Daoy (cell line): ENCODE results near the gene NLRP9. TPM values are rescaled to one million over a fixed set of nuclear protein-coding genes. Genes with fewer than 3 reads are reported as not detected.

Experiments
- DNase-seq: peaks from one replicate; pipeline ENCODE4 v3.0.0-alpha.2; 2015; ENCODE audit warnings: low read depth
- total RNA-seq: library from RNA; depleted of rRNA; stranded (reverse); fragments of >200 nt; shearing (Covaris generic); gene quantifications from 2 replicates; pipeline ENCODE4 v1.2.3, GENCODE V29; 2014

Gene NLRP9
- total RNA-seq, 1 experiment from 2014 or later, result not detected

DNA sequence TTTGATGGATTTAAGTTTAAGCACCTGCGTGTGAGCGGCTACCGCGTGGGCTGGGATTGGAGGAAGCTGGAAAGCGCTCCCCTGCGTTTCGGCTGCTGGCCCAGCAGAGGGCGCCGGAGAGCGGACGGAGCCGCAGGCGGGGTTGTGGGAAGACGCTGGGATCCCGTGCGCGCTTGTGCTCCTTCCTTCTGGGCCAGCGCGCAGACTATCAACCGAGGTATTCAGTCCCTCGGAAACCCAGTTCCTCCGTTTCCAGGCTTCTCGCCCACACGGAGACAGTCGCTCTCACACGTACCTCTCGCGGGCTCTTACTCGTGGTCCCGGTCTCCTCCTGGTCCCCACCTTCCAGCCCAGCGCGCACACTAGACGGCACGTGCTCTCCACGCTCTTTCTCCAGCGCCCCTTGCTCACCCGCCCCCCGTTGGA is 34.4 kb downstream of the NLRP9 start:
- DNase-seq, result no peak

DNA sequence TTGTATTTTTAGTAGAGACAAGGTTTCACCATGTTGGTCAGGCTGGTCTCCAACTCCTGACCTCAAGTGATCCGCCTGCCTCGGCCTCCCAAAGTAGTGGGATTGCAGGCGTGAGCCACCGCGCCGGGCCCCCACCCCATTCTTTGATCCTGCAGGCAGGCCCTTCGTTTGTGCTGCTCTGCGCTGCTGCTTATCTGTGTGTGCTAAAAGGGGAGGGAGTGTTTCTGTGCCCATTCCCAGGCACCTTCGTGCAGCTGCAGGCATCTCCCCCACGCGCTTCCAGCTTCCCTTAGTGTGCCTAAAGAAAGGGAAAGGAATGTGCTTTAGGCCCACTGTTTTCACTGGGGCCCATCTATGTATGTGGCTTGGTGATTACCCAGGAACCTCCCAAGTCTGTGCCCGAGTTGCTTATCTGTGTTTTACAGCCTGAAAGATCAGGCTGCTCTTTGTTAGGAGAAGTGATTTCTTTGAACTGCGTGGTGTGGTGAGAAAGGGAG is 36.0 kb downstream of the NLRP9 start:
- DNase-seq, result no peak

DNA sequence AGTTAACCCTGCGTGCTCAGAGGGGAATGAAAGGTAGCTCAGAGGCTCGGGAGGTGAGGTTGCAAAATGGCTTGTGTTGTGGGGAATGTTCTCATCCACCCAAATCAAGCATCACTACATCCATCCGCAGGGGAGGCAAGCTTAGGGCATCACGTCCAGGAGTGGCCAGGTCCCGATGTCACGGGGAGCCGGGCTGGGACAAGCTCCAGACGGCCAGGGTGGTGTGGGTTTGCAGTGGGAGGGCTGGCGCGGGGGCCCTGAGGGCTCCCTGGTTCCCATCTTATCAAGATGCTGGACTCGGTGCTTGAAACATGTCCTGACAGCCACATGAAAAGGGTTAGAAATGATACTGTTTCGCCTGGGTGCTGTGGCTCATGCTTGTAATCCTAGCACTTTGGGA is 37.4 kb downstream of the NLRP9 start:
- no peak for DNase-seq

DNA sequence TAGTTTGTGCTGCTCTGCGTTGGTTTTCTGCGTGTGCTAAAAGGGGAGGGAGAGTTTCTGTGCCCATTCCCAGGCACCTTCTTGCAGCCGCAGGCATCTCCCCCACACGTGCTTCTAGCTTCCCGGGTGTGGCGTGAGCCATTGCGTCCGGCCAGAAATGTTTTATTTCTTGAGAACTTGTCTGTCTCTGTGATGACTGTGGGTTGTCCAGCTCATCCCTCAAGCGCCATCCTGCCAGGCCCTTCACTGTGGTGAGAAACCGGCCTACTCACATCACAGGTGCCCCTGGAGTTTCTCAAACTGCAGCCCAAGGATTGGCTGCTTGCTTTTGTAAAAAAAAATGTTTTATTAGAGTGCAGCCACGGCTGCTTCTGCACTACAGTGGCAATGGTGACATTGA is 39.0 kb downstream of the NLRP9 start:
- no peak for DNase-seq

GRCh38 chr19:55698256-55698655 is 39.9 kb downstream of the NLRP9 start:
- no peak for DNase-seq

GRCh38 chr19:55697698-55698097 is 40.5 kb downstream of the NLRP9 start:
- no peak for DNase-seq

GRCh38 chr19:55697069-55697440 is 41.1 kb downstream of the NLRP9 start:
- DNase-seq, result no peak

GRCh38 chr19:55696301-55697068 is 41.7 kb downstream of the NLRP9 start:
- DNase-seq, result no peak

- no peak for DNase-seq
These were observed 42.5 kb downstream of the NLRP9 start for GRCh38 chr19:55695511-55696290.

GRCh38 chr19:55694656-55695491 is 43.3 kb downstream of the NLRP9 start:
- DNase-seq, result no peak

DNA sequence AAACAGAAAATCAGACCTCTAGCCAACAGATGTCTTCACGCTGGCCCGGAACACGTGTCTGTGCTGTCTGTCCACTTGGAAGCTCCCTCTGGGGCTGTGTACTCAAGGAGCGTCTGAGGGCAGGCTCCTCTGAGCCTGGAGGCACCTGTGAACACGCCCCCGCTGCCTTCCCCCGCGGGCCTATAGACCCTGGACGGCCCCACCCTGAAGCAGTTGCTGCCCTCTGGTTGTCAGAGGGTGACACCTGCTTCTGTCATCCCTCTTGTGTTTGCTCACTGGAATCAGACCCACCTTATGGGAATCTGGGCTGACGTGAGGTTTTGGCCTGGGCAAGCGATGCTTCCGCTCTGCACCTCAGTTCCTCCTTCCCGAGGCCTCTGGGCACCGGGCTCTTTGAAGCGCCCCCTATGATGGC is 44.0 kb downstream of the NLRP9 start:
- no peak for DNase-seq

DNA sequence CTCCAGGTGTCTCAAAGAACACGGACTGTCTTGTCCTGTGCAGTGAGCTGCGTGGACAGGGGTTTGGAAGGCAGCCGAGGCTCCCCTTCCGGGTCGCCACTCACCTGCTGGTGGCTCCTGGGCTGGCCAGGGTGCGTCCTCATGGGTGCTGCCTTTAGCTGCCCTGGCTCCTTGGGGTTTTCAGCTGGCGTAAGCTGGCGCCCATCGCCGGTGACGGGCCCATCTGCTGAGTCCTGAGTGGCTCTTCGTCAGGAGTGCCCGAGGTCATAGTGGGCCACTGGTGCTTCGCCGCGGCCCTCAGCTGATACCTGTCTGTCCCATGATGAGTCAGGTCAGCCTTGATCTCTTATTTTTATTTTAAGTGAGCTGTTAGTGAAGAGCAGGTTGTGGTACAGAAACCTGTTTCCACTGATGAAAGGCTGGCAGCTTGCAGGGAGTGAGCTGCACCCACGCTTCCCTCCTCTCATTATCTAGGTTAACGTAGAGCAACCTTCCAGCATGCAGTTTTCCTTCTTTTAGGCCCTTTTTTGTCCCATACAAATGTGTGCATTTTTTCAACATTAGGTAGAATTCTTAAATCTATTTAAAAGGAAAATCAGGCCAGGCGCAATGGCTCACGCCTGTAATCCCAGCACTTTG is 44.7 kb downstream of the NLRP9 start:
- DNase-seq, result no peak

DNA sequence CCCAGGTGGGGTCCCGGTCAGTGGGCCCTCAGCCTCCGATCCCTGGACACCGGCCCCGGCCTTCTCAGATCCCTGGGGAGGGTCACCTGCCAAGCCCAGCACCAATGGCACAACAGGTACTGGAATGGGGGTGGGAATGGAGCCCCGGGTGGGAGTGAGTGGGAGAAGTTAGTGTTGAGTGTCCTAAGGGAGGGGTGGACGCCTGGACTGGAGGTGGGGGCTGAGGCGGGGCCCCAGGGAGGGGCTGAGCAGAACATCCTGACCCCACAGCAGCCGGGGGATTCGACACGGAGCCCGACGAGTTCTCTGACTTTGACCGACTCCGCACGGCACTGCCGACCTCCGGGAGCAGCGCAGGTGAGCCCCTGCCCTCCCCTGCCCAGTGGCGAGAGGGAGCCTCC is 45.5 kb downstream of the NLRP9 start:
- no peak for DNase-seq

GRCh38 chr19:55691561-55692481 is 46.4 kb downstream of the NLRP9 start:
- no peak for DNase-seq

GRCh38 chr19:55690769-55691545 is 47.2 kb downstream of the NLRP9 start:
- DNase-seq, result no peak

- DNase-seq, result no peak
These were observed 48.0 kb downstream of the NLRP9 start for GRCh38 chr19:55690109-55690768.

DNA sequence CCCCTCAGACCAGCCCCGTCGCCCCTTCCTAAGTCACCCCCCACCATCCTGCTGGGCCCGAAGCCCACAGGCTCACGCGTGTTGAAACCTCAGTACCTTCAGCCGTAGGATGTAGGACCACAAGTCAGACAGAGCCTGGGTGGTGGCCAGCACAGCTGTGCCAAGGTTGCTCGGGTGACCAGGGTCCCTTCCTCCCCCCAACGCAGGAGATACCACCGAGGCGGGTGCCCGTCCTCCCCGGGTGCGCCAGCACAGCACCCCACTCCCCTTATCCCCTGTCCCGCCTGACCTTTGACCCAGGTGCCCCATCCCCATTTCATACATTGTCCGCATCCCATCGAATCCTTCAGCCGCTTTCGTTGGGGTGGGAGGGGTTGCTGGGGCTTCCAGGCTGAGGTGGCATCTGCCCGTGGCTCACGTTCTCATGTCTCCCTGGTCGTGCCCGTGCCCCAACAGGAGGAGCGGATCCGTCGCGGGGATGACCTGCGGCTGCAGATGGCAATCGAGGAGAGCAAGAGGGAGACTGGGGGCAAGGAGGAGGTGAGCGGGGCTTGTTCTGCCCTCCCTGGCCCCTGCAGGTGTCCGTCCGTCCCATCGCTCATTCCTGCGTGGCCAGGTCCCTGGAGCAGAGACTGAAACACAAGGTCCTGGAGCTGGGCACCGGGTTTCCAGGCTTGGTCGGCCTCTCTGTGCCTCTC is 48.6 kb downstream of the NLRP9 start:
- no peak for DNase-seq

DNA sequence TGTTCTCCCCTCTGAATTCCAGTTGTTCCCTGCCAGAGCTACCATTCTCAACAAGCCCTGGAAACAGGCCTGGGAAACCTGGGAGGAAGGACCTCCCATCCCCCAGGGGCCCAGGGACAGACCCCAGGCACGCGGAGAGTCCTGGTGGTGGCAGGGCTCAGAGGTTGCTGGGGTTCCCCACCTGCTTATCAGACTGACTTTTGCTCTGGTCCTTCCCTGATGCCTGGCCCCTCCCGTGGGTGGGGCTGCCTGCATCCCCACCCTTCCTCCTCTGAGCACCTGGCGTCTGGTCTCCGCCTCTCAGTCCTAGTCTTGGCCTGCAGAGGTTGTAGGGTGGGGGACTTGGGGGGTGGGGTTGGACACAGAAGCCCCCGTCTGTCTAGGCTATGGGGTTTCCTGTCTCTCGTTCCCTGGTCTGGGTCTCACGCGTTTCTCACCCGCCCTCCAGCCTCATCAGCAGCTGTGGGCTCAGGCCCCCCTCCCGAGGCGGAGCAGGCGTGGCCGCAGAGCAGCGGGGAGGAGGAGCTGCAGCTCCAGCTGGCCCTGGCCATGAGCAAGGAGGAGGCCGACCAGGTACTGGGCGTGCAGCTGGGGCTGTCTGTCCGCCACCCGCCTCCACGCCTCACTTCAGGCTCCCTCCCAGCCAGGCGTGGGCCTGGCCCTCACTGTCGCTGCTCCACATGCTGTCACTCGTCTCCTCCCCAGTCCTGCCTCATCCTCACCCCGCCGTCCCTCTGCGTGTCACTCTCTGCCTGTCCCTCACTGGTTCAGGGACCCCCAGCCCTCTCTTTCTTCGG is 49.6 kb downstream of the NLRP9 start:
- DNase-seq, result no peak
